NB4 (cell line): ENCODE measurements around the gene ATXN7L1.

ENCODE experiments used
- POLR2A ChIP-seq: IDR thresholded peaks from 2 replicates; pipeline ENCODE4 v1.6.1; 2011; ENCODE audit warnings: mild to moderate bottlenecking; ENCODE audit not compliant: insufficient read length; ENCODE audit errors: extremely low read depth
- TF ChIP-seq, protein P1 (sequence below): IDR thresholded peaks from one replicate; pipeline ENCODE4 v1.5.1; 2012; ENCODE audit warnings: low read depth, low read length

DNA sequence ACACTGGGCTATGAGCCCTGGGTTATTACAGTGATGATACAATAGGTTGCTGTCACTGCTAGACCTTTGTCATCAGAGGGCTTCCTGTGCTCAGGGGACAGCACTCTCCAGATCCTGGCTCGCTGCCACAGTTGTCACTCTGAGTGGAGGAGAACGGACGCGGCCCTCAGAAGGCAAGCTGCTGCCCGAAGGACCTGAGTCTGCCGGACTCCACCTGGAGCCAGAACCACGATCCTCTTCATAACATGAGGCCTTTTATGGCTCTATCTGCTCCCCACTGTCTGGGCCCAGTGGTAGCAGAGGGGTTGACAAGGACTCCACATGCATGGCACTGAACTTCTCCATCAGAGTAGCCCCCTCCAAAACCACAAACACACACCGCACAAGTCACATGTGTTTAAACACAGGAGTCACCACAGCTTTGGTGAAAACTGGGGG lies 200.4 kb downstream of the ATXN7L1 start:
- TF ChIP-seq, protein P1, sequence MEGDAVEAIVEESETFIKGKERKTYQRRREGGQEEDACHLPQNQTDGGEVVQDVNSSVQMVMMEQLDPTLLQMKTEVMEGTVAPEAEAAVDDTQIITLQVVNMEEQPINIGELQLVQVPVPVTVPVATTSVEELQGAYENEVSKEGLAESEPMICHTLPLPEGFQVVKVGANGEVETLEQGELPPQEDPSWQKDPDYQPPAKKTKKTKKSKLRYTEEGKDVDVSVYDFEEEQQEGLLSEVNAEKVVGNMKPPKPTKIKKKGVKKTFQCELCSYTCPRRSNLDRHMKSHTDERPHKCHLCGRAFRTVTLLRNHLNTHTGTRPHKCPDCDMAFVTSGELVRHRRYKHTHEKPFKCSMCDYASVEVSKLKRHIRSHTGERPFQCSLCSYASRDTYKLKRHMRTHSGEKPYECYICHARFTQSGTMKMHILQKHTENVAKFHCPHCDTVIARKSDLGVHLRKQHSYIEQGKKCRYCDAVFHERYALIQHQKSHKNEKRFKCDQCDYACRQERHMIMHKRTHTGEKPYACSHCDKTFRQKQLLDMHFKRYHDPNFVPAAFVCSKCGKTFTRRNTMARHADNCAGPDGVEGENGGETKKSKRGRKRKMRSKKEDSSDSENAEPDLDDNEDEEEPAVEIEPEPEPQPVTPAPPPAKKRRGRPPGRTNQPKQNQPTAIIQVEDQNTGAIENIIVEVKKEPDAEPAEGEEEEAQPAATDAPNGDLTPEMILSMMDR: no peak
- no peak for TF ChIP-seq POLR2A
